Stimulated activated CD8-positive, alpha-beta memory T cell treated with anti-CD3 and anti-CD28 coated beads, Interleukin-4, amount 100 ng/mL, for 1 hour (primary cell): ENCODE data around the gene MEIS3.
"Not testable (repeated sequence)": the region's sequence is repeated elsewhere in the genome, so short reads cannot be mapped to it uniquely, and the experiment has no call there.

Experiments
- DNase-seq, 2 donors: peaks; one replicate each; pipeline ENCODE4 v3.0.0-alpha.2; 2020; ENCODE audit warnings: low read depth in 2 of 2, low spot score in 1 of 2

MEIS3 gene

DNA sequence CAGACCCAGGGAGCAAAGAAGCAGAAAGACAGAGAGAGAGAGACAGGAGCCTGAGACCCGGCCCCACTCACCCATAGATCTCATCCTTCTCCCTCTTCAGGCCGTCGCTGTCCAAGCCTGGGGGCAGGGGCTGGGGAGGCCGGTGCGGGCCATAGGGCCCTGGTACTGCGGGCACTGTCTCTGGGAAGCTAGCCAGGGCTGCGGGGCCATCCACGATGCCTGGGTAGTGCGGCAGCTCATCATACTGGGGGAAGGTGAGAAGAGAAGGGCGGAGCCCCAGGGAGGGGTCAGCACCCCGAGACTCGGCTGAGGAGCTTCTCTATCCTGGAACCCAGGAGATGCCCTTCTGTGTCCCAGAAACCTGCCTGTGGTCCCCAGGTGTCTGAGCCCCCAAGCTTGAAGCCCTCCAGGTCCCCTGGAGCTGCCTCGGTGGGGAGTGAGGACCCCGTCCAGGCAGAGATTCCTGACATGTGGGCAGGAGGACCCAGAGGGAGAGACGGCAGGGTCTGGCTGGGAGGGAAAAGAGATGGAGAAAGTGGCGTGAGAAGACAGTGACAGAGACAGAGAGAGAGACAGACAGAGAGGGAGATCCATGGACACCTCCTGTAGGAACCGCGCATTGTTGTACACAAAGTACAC lies 2.1 kb downstream of the MEIS3 start:
- no peak for DNase-seq

DNA sequence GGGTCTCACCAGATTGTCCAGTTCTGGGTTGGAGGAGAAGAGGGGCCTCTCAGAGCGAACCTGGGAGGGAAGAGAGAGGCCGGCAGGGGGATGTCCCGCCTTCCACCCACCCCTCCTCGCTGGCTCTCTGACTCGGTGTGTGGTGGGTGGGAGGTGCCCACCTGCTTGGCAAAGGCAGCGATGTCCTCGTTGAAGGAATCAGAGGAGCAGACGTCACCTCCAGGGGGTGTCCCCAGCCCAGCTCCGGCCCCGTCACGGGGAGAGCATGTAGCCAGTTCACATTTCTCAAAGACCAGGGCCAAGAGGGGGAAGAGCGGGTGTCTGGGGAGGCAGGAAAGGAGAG lies 2.7 kb downstream of the MEIS3 start:
- DNase-seq: no peak

DNA sequence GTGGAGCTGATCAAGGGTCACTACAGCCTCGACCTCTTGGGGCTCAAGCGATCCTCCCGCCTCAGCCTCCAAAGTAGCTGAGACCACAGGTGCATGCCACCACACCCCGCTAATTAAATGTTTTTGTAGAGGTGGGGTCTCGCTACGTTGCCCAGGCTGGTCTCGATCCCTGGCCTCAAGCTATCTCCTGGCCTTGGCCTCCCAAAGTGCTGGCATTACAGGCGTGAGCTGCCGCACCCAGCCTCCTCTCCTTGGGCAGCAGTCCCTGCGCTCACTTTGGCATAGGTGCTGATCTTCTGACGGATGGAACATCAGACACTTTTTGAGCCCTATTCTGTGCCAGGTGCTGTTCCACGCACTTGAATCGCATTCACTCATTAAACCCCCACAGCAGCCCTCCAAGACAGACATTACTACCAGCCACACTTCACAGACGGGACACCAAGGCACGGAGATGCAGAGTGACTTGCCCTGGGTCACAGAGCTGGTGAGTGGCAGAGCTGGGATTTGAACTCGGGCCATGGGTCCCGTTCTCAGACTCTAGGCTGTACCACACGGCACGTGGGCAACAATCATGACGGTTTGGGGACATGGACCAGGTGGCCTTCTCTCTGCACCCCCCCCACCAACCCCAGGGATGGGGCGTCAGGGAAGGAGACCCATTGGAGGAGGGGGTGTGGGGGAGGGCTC lies 3.2 kb downstream of the MEIS3 start:
- no peak for DNase-seq

DNA sequence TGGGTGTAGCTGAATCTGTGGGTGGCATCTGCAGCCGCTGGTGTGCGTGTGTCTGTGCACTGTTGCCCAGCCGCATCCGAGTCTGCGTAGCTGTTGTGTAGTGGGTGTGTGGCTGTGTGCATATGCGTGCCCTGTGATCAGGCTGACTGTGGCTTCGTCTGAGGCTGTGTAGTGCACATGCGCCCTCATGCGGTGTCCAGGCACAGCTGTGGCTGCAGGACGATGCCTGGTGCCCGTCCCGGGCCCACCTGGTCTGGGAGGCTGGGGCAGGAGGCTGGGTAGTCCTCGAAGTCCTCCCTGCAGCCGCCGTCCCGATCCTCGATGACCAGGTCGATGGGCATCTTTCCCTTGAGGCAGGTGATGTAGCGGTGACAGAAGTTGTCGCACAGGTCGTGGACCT lies 4.9 kb downstream of the MEIS3 start:
- no peak for DNase-seq

DNA sequence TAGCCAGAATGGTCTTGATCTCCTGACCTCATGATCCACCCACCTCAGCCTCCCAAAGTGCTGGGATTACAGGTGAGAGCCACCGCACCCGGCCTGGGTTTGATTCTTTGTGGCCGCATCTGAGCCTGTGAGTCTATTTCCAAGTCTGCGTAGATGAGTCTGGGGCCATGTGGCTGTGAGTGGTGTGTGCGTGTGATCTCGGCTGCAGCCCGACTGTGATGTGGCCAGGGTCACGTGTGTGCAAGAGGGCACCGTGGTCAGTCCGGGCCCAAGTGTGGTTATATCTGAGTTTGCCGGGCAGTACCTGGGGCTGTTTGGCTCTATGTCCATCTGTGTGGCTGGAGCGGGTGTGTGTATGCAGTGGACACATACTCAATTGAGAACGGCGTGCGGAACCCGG lies 5.4 kb downstream of the MEIS3 start:
- DNase-seq: no peak

DNA sequence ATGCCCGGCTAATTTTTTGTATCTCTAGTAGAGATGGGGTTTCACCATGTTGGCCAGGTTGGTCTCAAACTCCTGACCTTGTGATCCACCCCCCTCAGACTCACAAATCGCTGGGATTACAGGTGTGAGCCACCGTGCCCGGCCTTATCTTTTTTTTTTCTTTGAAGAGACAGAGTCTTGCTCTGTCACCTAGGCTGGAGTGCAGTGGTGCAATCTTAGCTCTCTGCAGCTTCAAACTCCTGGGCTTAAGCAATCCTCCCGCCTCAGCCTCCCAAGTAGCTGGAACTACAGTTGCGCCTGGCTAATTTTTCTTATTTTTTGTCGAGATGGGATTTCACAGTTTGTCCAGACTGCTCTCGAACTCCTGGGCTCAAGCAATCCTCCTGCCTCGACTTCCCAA lies 7.6 kb downstream of the MEIS3 start:
- DNase-seq: not testable (repeated sequence)

DNA sequence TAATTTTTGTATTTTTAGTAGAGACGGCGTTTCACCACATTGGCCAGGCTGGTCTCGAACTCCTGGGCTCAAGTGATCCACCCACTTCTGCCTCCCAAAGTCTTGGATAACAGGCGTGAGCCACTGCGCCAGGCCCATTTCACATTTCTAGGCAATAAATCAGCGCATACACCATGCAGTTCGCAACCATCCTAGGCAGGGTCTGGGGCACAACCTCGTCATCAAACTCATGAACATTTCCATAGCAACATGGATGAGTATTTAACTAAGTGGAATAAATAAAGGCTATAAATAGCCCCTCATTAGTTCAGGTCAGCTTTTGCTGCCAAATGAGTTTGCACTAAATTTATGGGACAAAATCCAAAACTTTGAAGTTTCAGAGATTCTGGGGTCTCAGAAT lies 8.2 kb downstream of the MEIS3 start:
- DNase-seq: no peak

DNA sequence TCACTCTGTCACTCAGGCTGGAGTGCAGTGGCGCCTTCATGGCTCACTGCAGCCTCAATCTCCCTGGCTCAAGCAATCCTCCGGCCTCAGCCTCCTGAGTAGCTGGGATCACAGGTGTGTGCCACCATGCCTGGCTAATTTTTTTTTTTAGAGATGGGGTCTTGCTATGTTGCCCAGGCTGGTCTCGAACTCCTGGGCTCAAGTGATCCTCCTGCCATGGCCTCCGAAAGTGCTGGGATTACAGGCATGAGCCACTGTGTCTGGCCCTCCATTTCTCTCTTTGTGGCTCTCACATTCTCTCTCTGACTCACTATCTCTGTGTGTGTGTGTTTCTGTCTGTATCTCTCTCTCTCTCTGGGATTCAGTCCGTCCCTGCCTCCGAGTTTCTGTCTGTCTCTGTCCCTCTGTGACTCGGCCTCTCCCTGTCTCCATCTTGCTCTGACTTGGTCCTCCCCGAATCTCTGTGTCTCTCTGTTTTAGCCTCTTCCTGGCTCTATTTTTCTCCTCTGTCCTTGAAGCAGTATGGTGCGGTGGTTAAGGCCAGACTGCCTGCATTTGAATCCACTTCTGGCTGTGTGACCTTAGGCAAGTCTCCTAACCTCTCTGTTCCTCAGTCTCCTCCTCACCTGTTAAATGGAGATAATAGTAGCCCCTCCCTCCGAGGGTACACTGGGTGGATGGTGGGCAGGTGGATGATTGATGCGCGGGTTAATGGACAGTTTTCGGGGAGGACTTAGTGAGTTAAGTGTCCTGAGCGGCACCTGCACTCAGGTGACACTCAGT lies 11.0 kb downstream of the MEIS3 start:
- no peak for DNase-seq

DNA sequence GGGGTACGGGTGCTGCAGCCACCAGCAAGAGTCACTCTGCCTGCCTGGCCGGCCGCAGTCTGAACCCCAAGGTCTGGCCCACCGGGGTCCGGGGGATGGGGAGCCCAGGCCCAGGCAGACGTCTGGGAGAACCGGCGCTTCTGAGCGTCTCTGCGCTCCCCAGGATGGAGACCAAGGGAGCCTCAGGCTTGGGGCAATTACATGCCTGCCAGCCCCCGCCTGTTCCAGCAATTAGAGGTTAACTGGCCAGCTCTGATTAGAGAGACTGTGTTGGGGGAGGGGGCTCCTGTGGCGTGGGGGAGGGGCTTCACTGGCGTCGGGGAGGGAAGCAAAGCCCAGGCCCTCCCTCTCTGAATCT lies 11.9 kb downstream of the MEIS3 start:
- DNase-seq: no peak

DNA sequence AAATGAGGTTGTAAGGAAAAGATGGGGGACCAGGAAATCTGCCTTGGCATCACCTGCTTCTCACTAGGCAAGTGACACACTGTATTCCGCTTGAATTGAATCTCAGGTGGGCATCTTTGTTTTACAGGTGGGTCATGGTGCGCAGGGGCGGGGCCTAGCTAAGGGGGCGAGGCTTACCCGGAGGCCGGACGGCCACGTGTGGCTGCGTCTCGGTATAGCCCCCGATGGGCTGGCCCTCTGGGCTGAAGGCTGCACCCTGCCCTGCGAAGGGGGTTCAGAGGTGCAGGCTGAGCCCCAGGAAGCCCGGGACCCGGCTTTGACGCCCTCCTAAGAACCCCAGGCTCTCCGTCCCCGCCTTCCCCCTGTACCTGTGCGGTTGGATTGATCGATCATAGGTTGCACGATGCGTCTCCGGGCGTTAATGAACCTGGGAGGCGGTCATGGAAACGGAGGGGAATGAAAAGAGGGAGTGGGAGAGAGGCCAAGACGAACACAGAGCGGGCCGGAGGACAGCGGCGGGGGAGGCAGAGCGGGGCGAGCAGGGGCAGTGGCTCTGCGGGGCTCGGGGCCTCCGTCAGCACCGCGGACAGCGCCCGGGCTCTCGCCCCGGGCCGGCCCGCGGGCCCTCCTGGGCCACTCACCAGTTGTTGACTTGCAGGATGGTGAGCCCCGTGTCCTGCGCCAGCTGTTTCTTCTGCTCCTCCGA lies 12.5 kb downstream of the MEIS3 start:
- no peak for DNase-seq

DNA sequence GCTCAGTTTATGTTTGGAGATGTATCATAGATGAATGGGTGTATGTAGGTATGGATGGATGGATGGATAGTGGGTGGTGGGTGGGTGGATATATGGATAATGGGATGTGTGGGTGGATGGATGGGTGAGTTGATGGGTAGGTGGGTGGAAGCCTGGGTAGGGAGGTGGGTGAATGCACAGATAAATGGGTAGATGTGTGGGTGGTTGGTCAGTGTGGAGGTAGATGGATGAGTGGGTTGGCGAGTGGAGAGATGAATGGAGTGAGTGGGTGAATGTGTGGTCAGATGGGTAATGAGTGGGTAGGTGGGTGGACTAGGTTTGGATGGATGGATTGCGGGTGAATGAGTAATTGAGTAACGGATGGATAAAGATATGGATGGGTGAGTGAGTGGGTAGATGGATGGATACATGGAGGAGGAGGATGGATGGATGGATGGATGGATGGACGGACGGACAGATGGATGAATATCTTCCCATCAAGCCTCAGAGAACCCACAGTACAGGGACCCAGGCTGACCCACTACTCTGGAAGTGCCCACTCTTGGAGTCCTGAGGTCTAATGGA lies 13.4 kb downstream of the MEIS3 start:
- no peak for DNase-seq

DNA sequence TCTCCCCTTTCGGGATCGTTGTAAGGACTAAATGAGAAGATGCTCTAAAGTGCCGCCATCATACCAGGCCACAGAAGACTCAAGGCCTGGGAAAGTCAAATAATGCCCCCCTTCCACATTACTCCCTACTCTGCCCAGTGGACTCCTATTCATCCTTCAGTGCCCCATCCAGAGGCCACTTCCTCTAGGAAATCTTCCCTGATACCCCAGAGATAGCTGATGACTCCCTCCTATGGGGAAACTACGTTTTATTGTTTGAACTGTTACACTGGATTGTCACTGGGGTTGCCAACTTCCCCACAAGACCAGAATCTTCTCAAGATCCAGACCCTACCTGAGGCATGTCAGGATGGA lies 14.2 kb downstream of the MEIS3 start:
- DNase-seq: no peak

DNA sequence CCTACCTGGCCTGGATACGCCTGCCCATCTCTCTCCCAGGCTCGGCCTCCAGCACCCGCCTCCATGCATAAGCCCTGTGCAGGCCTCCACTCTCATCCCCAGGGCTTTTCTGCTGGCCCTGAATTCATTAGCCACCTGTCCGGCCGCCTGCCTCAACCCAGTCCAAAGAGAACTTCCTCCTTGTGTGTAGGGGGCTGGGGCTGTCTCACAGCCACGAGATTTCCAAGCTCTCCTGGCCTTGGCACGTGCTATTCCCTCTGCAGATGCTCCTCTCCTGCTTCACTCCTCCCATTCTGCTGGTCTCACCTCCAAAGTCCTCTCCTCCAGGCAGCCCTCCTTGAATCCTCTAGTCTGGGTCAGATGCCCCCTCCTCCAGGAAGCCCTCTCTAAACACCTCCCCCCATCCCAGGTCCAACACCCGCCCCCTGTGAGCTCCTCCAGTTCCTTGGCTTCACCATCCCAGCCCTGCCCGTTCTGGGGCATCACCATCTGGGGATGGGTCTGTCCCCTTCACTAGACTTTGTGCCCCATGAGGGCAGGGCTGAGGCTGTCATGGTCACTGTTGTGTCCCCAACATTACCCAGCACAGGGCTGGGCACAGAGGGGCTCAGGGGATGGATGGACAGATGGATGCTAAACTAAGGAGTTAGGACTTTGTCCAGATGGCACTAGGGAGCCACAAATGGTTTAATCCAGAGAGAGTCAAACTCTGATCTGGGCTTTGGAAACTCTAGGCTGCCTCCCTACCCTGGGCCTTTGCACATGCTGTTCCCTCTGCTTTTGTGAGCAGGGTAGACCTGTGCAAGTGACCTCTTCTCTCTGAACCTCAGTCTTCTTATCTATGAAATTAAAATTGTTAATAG lies 14.8 kb downstream of the MEIS3 start:
- no peak for DNase-seq

DNA sequence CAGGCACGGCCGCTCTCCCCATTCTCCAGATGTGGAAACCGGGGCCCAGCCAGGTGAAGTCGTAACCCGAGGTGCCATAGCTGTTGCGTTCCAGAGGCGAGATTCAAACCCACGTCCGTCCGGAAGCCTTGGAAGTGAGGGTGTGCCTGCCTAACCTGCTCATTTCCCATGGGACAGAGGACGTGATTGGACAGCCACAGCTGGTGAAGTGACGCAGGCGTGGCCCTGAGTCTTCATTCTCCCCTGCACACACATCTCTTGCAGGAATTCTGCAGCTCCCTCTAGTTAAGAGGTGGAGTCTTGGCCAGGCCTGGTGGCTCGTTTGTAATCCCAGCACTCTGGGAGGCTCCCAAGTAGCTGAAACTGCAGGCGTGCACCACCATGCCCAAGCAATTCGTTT lies 16.8 kb downstream of the MEIS3 start:
- DNase-seq: no peak

DNA sequence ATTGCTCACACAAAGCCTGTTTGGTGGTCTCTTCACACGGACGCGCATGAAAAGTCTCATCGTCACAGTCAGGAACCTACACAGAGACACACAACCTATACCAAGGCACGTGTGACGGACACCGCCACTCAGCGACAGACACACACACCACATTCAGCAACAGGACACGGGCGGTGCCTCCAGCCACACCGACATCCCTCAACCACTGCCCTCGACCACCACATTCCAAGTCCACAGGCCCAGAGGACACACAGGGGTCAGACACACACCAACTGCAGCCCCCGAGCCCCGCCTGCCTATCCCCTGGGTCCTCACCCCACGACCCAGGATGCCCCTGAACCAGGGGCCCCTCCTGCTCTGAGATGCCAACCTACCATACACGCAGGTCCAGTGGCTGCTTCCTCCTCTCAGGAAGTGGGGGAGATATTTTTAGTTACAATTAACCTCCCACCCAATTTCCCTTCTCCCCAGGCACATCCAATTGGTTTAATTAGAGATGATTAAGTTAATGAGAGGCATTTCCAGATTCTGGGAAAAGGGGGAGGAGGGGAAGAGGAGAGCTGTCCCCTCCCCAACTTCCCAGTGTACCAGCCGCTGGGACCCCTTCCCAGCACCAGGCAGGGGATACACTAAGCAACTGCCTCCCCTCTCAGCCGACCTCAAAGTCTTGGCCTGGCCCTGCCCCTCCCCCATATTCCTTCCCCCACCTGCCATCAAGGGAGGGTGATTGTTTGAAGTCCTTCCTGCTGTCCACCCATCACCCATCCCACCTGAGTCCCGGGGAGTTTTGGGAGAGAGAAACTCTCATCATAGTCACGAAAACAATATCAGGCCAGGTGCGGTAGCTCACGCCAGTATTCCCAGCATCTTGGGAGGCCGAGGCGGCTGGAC lies 20.4 kb downstream of the MEIS3 start:
- no peak for DNase-seq

DNA sequence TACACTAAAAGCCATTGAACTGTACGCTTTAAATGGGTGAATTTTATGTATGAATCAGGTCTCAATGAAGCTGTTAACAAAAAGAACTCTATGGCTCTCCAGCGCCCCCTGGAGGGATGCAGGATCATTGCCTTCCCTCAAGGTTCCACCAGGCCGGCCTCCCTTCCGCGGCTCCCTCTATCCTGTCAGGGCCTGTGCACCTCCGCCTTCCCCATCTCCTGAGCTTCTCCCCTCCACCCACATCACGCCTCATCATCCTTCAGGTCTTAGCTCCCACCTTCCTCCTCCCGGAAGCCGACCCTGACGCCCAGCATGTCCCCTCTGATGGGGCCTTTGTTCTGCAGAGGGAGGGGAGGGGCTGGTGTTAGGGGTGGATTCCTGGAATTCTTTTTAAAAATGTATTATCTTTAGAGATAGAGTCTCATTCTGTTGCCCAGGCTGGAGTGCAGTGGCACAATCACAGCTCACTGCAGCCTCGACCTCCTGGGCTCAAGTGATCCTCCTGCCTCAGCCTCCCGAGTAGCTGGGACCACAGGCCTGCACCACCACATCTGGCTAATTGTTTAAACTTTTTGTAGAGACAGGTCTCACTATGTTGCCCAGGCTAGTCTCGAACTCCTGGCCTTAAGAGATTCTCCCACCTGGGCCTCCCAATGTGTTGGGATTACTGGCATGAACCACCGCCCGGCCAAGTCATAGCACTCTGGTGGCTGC lies 27.7 kb downstream of the MEIS3 start:
- DNase-seq: peak; percentile 63 to 67

DNA sequence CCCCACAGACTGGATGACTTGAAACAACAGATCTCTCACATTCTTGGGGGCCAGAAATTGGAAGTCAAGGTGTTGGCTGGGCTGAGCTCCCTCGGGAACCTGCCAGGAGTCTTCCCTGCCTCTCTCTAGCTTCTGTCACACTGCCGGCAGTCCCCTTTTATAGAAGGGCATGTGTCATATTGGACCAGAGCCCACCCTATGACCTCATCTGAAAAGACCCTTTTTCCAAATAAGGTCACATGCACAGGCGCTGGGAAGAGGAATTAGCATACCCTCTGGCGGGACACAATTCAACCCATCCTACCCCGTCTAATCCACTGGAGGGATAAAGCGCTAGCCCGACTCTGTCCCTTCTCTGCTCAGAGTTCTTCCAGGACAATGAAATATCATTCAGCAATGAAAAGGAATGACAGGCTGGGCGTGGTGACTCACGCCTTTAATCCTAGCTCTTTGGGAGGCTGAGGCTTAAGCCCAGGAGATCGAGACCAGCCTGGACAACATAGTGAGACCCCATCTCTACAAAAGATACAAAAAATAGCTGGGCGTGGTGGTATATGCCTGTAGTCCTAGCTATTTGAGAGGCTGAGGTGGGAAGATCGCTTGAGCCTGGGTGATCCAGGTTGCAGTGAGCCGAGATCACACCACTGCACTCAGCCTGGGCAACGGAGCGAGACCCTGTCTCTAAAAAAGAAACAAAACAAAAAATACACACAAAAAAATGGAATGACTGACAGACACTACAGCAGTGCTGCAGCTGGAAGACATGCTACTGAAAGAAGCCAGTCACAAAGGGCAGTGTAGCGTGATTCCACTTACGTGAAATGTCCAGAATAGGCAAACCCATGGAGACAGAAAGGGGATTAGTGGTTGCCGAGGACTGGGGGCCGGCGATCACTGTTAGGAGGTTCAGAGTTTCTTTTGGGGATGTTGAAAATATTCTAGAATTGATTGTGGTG lies 28.5 kb downstream of the MEIS3 start:
- no peak for DNase-seq

DNA sequence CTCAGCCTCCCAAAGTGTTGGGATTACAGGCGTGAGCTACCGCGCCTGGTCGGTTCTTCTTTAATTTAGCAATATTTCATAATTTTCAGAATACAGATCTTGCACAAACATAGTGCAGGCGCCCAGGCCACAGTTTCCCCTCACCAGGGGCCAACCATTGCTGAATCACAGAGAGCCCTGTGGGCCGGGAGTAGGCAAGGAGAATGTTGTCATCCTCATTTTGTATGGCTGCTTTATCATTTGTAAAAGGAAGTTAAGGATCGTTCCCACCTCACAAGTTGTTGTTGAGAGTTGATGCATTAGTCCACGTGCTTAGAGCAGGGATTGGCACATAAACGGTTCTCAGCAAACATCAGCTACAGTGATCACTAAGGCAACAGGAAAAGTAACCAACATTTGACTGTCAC lies 30.2 kb downstream of the MEIS3 start:
- DNase-seq: no peak
